Brain microvascular endothelial cell (primary cell): Measurements from ENCODE around the gene IKBKG.

Experiments used
- DNase-seq: peaks from one replicate; pipeline ENCODE4 v3.0.0-alpha.2; 2020
- H3K27ac ChIP-seq: fragments of 250-450 bp; sonication (Bioruptor Pico); 2 replicates; pipeline ENCODE4 v1.5.1; 2020; ENCODE audit warnings: mild to moderate bottlenecking, moderate library complexity
- H3K27me3 ChIP-seq: fragments of 250-450 bp; sonication (Bioruptor Pico); replicated peaks from 2 replicates; pipeline ENCODE4 v1.5.1; 2020; ENCODE audit warnings: mild to moderate bottlenecking
- H3K36me3 ChIP-seq: fragments of 250-450 bp; sonication (Bioruptor Pico); replicated peaks from 2 replicates; pipeline ENCODE4 v1.5.1; 2020; ENCODE audit warnings: mild to moderate bottlenecking
- H3K4me3 ChIP-seq: 2 replicates; pipeline ENCODE4 v1.5.1; 2011; ENCODE audit warnings: low read depth, mild to moderate bottlenecking, control low read depth, low read length, moderate library complexity
- CTCF ChIP-seq: IDR thresholded peaks from 2 replicates; pipeline ENCODE4 v1.5.1; 2011; ENCODE audit warnings: low read depth, mild to moderate bottlenecking, moderate library complexity, low read length, control low read depth, inconsistent platforms; ENCODE audit errors: missing control alignments
- in situ Hi-C: cut with HindIII; loops from 2 replicates; pipeline ENCODE4 v1.10.0; 2017; ENCODE audit warnings: low sequenced_read_pairs, low pct_ligation_motif_present

Gene IKBKG

GRCh38 chrX:154525606-154526490, 21.6 kb upstream of the IKBKG start:
- no peak for TF ChIP-seq CTCF
- no peak overlapping the region for H3K27ac ChIP-seq
- H3K27me3 ChIP-seq: no peaks in the 10 kb centered on the region
- DNase-seq: no peak
- in situ Hi-C loops: no loop called here
- no peaks in the 10 kb centered on the region for H3K36me3 ChIP-seq
- no peak overlapping the region for H3K4me3 ChIP-seq

- DNase-seq: peak; percentile 75
- Histone ChIP-seq H3K27ac (no peak overlapping the region), H3K27me3 (no peaks in the 10 kb centered on the region), H3K36me3 (no peaks in the 10 kb centered on the region), H3K4me3 (peak overlapping the region; percentile 39)
- TF ChIP-seq CTCF: peak; percentile 72
- in situ Hi-C loops: no loop called here
Observed at GRCh38 chrX:154526901-154527675, 20.3 kb upstream of the IKBKG start.

GRCh38 chrX:154529206-154529612, 18.2 kb upstream of the IKBKG start:
- TF ChIP-seq CTCF: no peak
- Histone ChIP-seq H3K4me3 (no peak overlapping the region), H3K27me3 (no peaks in the 10 kb centered on the region), H3K27ac (no peak overlapping the region), H3K36me3 (peaks cover 9% of the 10 kb centered on the region)
- in situ Hi-C loops: no loop called here
- DNase-seq: no peak

- no peak for TF ChIP-seq CTCF
- peaks cover 9% of the 10 kb centered on the region for H3K36me3 ChIP-seq
- in situ Hi-C loops: no loop called here
- H3K4me3 ChIP-seq: no peak overlapping the region
- no peak for DNase-seq
- H3K27ac ChIP-seq: no peak overlapping the region
- no peaks in the 10 kb centered on the region for H3K27me3 ChIP-seq
Observed at GRCh38 chrX:154530286-154530685, 17.1 kb upstream of the IKBKG start.

DNA sequence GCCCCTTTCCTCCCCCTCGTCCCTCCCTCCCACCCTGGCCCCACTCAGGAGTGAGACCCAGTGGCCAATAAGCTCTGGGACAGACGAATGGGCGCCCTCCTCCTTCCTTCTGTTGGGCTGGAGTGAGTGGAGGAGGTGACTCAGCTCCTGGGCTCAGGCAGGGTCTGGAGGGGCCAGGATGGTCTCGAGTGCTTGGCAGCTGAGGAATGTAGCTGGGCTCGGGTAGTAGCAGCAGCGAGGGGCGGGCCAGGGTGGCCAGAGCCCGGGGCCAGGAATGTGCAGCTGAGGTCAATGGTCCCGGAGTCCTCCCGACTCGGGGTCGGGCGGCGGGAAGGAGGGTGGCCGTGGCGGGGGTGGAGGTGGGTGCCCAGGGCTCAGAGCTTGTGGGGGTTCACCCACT, 15.8 kb upstream of the IKBKG start:
- no peak overlapping the region for H3K27ac ChIP-seq
- H3K4me3 ChIP-seq: no peak overlapping the region
- TF ChIP-seq CTCF: no peak
- no peak for DNase-seq
- in situ Hi-C loops: no loop called here
- H3K36me3 ChIP-seq: peaks cover 9% of the 10 kb centered on the region
- H3K27me3 ChIP-seq: no peaks in the 10 kb centered on the region
